SKM-1 treated with dmso at 0.1 percent for 144 hours (cell line): ENCODE results near the gene SPEN.

Source experiments
- DNase-seq: peaks from one replicate; lab custom pipeline; 2025; ENCODE audit not compliant: unreplicated experiment; lab: John Stamatoyannopoulos, UW

SPEN gene

DNA sequence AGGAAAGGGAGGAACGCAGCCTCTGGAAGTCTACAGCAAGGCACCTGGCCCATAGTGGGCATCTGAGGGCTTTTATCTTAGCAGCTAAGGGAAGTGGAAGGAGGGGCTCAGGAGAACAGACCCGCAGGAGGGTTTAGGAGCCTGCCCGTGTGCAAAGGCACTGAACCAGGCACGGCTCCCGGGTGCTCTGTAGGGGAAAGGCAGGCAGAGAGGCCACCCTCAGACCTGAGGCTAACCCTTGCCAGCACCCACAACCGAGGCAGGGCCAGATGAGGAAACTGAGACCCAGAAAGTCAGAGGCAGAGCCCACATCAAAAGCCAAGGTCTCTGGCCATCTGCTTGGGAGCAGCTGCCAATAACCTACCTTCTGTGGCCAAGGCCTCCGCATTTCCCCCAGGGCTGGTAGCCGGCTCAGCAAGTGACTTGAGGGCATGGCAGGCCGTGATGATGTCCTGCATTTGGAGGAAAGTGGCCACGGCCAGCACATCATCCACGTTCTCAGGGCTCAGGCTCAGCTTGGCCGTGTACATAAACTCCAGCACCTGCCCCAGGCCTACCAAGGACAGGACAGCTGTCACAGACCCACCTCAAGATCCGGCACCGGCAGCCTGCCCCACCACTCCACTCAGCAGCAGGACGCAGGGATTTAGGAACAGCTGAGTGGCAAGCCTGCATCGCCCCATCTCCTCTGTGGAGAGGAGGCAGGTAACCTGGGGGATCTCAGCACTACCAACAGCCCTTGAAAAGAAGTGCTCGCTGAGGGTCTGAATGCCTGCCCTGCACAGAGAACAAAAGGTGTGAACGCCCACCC lies 99.3 kb downstream of the SPEN start:
- no peak for DNase-seq

DNA sequence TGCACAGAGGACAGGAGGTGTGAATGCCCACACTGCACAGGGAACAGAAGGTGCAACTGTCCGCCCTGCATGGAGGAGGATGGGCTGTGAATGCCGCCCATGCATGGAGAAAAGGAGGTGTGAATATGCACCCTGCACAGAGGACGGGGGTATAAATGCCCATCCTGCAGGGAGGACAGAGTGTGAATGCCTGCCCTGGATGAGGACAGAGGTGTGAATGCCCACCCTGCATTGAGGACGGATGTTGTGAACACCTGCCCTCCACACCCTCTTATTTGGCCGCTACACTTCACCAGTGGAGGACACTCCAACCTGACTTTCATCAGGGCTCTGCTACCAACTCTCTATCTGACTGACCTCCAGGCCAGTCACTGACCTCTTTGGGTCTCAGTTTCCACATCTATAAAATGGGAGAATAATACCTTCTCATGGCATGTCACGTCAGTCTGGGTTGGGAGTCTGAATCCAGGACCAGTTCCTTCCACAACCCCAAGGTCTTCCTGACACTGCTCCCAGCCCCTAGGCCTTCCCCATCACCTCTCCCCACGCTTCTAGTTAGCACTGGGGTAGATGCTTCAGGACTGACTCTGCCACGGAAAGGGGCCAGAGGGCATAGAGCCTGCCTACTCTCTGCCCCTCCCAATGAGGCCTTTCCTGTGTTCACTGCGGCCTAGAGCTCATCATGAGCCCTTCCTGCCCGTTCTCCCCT lies 100.0 kb downstream of the SPEN start:
- no peak for DNase-seq

DNA sequence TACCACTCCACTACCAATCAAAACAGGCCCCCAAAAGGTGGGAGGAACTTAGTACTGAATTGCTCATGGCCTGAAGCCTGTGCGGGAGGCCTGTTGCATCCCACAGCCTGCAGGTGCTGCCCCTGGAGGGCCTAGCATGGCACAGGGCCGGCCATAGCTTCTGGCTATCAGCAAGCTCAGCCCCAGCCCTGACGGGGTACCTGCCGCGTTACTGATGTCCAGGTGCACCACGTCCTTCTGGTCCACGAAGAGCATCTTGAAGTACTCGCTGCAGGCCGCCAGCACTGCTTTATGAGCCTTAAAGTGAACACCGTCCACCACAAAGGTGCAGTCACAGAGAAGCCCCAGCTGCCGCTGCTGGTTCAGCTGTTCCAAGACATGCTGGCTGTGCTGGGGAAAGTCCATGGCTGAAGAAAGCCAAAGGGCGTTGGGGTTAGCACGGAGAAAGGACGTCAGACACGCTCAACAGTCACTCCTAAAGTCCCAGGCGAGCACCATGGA lies 100.6 kb downstream of the SPEN start:
- DNase-seq: no peak

DNA sequence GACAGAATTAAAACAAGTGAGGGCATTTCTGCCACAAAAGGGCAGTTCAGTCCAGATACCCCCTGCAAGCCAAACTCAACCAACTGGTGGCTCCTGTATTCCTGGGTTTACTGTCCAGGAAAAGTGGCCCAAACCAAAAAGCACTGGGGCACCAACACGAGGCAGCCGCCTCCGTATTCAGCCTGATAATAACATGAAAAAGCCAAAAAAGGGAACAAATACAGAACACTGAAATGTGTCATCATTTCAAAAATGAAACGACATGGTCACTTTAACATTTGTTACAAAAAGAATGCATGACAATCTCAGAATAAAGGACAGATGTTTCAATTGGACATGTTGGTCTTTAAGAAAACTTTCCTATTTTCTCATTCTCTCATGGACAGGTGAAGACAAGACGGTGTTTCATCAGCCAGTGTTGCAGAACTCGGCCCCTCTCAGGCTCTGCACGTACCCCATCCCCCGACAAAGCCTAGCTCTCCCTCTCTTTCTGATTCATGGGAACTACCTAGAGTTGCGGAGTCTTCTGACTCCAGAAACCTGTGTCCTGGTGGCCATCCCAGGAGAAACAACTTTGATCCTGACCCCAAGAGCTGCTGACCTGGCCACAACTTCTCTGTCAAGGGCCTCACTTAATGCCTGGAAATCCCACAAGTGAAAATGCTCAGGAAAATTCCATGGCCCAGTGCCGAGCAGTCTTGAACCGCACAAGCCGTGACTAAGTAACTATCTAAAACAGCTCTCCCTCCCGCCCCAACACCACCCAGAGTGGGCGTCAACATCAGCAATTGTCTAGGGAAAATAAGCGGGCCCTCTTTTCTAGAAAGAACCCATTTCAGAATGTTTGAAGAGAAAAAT lies 101.3 kb downstream of the SPEN start:
- DNase-seq: no peak

DNA sequence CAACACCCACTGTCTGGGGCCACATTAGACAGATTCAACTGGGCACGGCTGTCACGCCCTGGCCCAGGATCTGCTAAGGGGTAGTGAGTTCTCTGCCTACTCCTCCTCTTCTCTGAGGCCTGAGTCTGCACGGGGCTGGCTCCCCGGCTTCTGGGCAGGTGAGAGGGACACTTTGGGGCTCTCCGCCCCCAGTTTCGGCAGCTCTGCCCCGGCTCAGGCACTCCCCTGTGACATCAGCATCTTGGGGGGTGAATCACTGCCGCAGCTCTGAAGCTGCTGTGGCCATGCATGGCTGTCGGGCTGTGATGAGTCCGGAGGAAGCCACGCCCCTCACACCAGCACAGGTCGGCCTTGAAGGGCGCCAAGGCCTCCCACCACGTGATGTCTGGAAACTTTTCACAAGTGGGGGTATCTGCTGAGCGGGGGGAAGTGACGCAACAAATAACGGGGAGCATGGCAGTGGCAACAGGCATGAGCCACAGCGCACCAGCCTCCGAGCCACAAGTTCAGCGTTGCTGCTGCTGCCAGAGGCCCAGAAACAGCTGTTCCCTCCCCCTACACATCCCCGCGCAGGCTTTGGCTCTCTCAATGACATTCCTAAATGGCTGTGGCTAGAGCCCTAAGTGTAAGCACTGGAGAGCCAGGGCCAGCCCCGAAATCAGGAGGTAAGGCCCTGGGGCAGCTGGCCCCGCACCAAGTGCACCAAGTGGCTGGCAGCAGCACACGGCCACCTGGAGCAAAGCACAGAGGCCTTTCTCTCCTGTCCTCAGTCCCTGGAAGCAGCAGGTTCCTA lies 102.1 kb downstream of the SPEN start:
- no peak for DNase-seq

DNA sequence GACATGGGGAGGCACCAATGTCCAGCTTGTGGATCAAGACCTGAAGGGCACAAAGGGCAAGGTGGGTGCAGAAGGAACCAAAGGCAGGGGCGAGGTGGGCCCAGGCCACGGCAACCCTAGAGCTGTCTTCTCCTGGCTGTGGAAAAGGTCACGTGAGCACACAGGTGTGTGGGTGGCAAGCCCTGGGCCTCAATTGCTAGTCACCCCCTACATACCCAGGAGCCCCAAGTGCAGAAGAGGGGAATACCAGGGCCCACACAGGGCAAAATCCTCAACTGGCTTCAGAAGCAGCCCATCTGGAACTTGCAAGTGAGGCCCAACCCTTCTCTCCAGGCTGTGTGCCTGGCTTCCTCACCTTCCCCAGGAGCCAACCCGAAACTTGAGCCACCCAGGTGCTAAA lies 102.8 kb downstream of the SPEN start:
- no peak for DNase-seq

DNA sequence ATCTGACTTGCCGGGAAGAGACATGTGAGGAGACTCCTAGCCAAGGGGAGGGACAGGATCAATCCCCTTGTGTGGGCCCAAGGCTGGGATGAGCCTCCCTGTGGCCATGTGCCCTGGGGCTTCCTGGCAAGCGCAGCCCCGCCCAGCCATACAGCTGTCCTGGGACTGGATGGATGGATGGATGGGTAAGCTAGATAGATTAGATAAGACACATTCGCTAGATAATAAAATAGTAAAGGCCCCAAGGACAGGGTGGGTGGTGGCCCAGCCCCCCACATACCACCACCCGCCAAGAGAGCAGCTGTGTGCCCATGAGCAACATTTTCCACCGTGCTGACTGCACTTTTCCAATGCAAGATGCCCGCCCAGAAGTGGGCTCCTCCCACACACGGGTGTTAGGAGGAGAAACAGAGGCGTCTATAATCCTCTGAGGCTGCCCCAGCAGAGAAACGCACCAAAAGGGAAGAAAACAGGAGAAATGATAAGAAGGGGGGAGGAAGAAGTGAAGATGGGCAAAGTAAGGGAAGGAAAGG lies 103.3 kb downstream of the SPEN start:
- no peak for DNase-seq

DNA sequence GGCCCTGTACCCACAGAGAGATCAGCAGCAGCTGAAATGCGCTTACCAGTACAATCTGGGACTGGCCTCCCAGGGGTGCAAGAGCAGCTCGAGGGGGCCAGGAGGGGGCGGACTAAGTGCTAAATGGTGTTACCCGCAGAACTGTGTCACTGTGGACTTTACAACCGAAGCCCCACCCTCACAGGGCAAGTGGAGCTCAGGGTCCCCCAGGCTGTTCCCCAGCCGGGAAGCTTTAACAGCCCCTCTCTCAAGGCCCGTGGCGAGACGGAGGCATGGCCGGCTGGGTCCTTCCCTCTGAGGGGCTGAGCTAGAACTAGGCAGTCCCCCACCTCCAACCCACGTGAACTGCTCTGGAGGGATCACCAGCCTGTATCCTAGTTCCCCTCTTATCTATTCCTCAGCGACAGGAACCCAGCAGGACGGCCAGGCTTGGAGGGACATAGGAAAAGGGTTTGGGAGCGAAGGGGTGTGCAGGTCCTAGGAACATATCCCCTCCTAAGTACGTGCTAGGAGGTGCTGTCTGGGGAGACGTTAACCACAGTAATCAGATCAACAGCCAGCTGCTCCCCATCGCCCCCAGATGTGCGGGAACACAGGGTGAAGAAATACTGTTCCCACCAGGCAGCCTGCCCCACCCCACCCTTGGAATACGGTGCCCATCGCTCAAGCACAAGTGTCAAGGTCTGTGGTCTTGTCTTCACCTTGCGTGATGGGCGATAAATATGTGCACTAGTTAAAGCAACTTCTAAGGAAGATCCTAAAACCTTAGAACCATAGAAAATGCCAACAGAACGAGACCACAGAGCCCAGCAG lies 104.0 kb downstream of the SPEN start:
- DNase-seq: no peak

DNA sequence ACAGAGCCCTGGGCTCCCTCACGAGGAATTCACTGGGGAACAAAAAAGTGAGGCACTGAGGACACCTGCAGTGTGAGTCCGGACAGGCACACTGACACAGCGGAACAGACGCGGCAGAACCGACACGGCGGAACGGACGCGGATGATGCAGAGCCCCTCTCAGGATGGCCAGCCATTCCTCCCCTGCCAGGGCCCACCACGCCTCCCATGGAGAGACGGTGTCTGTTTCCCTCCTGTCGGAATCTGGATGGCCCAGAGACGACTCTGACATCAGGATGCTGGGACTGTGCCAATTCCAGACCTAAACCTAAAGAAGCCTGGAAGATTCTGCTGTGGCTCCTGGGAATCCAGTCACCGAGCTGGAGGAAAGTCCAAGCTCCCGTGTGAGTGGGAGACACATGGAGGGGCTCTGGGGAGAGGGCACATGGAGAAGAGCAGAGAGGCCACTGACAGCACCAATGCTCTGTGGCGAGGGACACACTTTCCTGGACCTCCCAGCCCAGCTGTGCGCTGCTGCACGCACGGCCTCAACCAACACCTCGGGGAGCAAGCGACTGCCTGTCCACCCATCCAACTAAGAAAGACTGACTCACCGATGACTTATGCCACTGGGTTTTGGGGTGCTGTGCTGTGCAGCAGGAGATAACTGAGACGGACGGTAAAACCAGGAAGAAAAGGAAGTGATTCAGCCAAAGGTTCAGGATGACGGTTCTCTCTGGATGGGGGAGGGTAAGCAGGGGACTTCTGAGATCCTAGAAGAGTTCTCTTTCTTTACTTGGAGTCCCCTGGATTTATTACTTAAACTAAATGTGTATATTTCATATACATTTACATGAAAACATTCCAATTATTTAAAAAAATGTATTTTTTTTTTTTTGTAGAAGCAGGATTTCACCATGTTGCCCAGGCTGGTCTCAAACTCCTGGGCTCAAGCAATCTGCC lies 105.1 kb downstream of the SPEN start:
- DNase-seq: peak; percentile 16

DNA sequence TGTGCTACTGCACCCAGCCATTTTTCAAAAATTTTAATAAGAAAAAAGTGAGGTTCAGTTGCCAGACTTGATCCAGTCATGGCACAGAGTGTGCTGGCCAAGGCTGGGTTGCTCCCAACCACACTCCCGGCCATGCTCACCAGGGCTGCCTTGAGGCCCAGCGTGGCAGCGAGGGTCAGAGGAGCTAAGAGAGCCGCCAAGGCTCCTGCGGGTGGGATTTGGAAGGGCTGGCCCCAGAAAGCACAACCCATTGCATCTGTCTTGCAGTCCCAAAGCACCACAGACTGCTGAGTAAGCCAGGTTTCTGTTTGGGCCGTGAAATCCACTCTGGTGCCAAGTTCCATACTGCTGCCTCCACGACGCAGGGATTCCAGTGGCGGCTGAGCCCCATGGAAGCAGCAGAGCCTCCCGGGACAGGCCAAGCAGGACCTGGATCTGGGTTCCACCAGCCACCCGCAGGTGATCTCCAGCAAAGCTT lies 105.8 kb downstream of the SPEN start:
- no peak for DNase-seq

DNA sequence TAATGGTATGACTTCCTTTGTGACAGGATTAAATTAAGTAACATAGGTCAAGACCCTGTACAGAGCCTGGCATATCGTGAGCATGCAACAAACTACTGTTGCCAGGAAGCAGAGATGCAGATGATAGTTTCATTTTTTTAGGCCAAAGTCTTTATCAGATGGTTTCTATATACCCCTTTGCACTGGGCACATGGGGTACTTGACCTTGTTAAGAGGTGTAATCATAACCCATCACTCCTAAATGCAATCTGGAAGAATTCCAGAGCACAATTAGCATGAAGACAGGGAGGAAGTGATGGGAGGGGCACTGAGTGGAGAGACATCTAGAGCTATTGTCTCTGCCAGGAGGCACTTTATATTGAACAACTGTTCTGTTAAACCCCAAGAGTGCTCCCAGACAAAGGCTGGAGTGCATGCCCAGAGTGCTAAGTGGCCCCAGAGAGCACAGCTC lies 106.3 kb downstream of the SPEN start:
- no peak for DNase-seq

DNA sequence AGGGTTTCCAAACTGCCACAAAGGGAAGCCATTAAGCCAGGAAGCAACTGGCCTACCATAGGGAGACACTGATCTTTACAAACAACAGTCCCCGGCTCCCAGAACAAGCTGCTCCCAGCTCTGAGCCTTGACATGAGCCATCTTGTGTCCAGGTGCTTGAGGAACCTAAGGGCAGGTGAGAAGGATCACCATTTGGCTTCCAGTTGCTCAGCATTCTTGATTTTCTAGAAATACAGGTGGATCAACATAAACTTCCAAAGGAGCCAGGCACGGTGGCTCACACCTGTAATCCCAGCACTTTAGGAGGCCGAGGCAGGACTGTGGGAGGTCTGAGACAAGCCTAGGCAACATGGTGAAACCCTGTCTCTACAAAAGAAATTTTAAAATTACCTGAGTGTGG lies 106.8 kb downstream of the SPEN start:
- no peak for DNase-seq

DNA sequence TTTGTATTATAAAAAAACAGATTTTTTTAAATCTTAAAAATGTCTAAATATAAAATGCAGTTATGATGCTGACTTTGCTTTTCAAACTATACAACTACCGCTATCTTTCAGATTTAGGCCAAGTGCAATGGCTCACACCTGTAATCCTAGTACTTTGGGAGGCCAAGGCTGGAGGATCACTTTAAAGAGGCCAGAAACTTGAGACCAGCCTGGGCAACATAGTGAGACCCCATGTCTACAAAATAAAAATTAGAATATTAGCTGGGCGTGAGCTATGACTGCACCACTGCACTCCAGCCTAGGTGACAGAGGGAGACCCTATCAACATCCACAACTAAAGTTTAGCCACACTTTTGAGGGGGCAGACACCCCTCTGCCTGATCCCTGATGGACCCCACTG lies 108.0 kb downstream of the SPEN start:
- DNase-seq: no peak

DNA sequence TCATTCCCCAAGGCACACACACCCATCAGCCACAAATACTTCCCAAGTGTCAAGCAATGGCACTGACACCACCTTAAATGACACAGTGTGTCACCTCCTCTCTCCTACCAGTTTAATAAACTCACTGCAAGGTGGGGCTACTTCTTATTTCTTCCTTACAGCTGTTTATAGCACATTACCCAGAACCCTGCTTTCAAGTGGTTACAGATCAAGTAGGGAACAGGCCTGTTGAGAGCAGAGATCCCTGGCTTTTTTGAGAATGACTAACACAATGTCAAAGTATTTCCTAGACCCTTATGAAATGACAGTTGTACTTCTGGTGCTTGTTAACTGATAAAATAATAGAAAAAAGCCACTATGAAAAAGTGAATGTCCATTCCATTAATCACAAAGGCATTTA lies 108.6 kb downstream of the SPEN start:
- DNase-seq: no peak

DNA sequence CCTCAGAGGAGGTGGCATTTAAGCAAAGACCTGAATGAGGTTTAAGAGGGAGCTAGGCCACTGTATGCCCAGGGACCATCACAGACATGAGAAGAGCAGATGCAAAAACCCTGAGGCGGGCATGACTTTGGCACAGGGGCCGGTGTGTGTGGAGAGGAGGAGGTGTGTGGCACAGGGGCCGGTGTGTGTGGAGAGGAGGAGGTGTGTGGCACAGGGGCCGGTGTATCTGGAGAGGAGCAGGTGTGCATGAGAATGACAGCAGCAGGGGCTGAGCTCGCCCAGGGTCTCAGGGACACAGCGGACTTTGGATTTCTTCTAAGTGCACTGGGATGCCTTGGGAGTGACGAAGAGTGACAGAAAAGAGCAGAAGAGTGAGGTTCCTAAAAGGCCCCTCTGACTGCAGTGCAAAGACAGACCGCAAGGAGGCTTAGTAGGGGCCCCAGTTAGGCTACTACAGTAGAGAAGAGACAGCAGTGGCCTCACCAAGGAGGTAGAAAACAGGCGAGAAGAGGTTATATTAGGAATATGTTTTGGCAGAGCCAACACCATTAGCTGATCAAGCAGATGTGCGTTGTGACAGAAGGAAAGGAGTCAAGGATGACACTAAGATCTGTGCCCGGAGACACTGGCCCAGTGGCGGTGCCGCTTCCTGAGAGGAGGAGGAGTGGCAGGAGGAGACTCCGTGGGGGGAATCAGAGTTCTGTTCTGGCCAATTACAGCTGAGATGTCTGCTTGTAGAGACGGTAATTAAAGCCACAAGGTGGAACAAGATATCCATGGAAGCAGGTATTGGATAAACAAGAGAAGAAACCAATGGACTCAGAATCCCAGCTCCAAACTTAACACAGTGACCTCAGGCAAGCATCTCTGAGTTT lies 110.0 kb downstream of the SPEN start:
- DNase-seq: no peak

DNA sequence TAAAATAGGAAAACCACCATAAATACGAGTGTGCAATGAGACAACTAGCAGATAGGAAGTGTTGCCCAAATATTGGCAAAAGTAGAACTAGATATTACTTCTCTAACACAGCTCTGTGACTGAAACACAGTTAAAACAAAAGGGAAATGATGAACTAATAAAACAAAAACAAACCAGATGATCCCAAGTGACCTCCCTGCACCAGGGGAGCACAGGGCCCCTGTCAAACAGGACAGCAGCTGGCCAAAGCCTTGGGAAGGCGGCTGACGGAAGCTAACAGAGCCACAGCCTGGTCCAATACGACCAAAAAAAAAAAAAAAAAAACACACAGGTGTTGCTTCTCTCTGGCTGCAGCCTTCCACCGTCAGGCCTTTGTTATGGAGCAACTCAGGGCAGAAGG lies 110.6 kb downstream of the SPEN start:
- DNase-seq: no peak

DNA sequence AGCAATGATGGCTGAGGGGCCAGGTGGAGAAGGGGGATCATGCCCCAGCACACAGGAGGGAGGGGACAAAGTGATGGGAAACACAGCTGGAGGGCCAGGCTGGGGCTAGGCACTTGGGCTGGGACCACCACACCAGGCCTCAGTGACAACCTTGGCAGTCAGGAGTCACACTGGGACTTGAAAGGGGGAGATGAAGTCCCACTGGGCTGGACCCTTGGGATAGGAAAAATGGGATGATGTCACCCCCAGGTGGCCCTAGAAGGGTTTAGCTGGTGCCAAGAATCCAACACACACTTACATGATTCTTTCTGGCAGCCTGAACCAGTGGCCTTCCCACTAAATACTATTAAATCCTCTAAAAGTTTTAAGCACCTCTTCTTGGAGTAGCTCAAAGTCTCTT lies 111.3 kb downstream of the SPEN start:
- no peak for DNase-seq
